GM19240 (cell line): Measurements from ENCODE around the gene EML1.

Source experiments
- DNase-seq: peaks from one replicate; pipeline ENCODE4 v3.0.0; 2011; ENCODE audit warnings: low spot score; ENCODE audit not compliant: insufficient read length

The EML1 gene

DNA sequence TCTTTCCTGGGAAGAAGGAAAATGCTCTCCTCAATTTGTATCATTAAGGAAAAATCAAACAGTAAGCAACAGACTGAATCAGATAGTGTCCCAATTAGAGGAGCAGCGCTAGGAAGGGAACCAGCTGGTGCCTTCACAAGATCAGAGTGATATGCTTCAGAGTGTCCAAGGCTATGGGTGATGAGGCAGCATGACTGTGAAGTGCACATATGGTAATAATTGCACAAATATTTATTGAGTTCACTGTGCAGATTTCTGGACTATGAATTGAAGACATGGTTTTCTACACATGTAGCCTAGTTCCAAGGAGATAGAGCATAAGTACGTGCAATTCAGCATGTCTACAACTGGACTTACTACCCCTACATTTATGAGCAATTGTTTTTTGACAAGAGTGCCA is 193.2 kb downstream of the EML1 start:
- no peak for DNase-seq

DNA sequence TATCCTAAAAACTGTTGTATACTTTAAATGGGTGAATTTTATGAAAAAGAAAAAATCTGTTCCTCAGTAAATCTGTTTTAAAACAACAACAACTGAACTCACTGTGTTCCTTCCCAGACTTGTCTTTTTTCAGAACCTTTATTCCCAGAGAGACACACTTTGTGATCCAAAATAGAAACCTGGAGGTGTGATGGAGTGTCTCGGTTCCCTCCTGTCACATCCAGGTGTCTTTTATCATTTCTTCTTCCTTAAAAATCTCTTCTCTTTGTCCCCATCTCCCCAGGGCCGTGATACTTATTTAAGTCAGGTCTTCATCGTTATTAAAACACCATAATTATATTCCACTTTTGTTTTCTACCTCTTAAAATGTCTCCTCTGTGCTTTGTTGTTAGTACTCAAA is 195.8 kb downstream of the EML1 start:
- no peak for DNase-seq

DNA sequence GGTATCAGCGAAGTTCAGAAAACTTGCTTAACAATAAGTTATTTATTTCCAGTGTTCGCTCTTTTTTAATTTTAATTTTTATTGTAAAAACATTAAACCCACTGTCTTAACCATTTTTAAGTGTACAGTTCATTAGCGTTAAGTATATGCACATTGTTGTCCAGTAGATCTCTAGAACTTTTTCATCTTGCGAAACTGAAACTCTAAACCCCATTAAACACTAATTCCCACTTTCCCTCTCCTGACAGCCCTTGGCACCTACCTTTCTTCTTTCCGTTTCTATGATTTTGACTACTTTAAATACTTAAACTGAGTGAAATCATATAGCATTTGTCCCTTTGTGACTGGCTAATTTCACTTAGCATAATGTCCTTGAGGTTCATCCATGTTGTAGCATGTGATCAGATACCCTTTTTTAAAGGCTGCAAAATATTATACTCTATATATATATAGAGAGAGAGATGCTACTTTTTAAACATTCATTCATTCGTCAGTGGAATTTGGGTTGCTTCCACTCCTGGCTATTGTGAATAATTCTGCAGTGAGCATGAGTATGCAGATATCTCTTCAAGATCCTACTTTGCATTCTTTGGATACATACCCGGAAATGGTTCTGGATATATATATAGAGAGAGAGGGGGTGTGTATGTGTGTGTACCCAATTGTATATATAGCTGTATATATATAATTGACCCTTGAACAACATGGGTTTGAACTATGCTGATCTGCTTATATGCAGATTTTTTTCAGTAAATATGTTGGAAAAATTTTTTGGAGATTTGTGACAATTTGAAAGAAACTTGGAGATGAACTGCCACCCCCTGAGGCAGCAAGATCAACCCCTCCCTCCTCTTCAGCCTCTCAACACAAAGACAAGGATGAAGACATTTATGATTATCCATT is 197.3 kb downstream of the EML1 start:
- no peak for DNase-seq

DNA sequence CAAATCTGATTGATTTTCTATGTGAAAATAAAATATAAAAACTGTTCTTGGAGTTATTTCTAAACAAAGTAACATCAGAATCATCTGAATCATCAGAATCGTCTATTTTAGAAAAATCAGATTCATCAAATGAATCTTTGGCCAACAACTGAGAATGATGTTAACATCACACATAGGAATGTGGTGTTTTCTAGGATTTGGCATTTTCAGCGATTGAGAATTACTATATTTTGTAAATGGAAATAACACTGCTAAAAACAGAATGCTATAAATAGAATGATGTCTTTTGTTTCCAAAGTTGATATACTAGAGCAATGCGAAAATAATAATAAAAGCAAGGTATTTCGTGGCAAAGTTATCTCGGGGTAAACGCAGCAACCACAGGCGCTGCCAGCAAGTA is 198.1 kb downstream of the EML1 start:
- DNase-seq = no peak
